GM11168 (cell line): ENCODE results near the gene SIRT4.

Experiments
- in situ Hi-C: fragments of 300-500 bp; cut with MboI; formaldehyde crosslinking; loops from one replicate; pipeline ENCODE4 v1.12.0; 2022; ENCODE audit warnings: low sequenced_read_pairs; ENCODE audit not compliant: unreplicated experiment

SIRT4 gene

DNA sequence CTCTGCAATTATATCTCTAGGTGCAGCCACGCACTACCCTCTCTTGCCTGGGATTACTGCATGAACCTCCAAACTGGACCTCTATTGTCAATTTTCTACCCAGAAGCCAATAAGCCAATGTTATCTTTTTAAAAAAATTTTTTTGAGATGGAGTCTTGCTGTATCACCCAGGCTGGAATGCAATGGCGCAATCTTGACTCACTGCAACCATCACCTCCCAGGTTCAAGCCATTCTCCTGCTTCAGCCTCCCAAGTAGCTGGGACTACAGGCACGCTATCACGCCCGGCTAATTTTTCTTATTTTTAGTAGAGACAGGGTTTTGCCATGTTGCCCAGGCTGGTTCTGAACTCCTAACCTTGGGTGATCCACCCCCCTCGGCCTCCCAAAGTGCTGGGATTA lies 25.4 kb upstream of the SIRT4 start:
- in situ Hi-C loops = no loop called here

- in situ Hi-C loops = no loop called here
These were observed 23.7 kb upstream of the SIRT4 start for GRCh38 chr12:120278137-120279069.

- in situ Hi-C loops = no loop called here
These were observed 18.8 kb upstream of the SIRT4 start for GRCh38 chr12:120283318-120283717.

- in situ Hi-C loops = no loop called here
These were observed 17.7 kb upstream of the SIRT4 start for GRCh38 chr12:120284381-120284780.

- in situ Hi-C loops = no loop called here
These were observed 15.2 kb upstream of the SIRT4 start for GRCh38 chr12:120286768-120287490.

DNA sequence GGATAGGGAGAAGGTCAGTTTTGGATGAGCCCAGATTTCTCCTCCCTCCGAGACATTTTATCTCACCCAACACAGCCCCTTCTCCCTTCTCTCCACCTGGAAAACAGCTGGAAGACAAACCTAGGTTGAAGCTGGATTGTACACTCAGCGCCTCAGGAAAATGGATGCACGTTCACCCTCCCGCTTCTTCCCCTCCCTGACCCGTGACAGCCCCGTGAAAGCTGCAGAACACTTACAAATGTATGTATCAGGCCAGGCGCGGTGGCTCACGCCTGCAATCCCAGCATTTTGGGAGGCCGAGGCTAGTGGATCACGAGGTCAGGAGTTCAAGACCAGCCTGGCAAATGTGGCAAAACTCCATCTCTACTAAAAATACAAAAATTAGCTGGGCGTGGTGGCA lies 14.6 kb upstream of the SIRT4 start:
- in situ Hi-C loops = no loop called here

DNA sequence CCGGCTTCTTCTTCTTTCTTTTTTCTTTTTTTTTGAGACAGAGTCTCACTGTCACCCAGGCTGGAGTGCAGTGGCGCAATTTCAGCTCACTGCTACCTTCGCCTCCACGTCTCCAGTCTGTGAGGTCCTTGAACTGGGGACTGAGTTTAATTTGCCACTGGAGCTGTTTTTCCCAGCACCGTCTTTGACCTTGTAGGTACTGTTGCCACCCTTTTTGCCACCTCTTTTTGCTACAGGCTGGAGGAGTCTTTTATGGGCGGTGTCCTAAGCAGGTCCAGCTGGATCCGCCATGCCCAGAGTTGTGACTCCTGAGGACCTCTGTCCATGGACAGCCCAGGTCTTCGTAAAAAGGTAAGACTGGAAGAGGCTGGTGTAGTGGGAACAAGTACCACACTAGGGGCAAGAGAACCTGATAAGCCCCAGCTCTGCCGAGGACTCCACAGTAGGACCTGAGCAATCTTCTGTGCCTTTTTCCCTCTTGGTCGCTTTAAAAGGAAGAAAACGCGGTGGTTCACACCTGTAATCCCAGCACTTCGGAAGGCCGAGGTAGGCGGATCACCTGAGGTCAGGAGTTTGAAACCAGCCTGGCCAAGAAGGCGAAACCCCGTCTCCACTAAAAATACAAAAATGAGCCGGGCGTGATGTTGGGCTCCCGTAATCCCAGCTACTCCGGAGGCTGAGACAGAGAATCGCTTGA lies 11.4 kb upstream of the SIRT4 start:
- in situ Hi-C loops = no loop called here

- in situ Hi-C loops = no loop called here
These were observed 9.8 kb upstream of the SIRT4 start for GRCh38 chr12:120292411-120292660.

DNA sequence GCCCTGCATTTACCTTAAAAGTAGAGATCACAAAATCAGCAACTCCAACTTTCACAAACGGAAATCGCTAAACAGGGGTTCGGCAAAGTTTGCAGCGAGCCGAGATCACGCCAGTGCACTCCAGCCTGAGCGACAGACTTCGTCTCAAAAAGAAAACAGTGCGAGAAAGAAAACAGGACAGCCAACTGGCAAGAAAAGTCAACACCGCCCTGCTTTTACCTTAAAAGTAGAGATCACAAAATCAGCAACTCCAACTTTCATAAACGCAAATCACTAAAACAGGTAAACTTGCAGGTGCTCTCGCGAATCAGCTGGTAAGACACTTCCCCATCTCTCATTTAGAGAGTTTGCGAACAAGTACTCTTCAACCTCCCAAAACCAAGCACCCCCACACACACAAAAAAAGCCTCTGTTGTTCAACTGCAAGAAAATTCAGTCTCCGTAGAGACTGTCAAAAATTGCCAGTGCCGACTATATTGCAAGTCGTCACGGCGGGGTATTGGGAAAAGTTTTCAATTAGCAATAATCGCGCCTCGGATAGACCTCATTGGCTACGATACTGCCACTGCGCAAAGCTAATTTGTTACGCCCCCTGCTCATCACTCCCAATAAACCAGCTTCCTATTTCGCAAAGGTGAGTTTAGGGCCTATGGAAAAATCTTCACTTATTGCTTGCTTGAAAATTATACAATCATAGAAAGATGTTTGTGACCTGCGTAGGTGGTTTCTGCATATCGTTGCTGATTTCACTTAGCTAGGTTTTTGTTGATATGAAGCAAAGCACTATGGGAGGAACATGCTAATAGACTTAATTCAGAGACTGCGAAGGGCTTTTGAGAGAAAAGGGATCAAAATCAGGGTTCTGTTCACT lies 9.2 kb upstream of the SIRT4 start, which contains the start of gene RNU4-1:
Gene RNU4-1, minus strand, starts transcription at position 577 of the 871 bp plus-strand sequence.
- in situ Hi-C loops = no loop called here

GRCh38 chr12:120314220-120314619 lies 12.1 kb downstream of the SIRT4 start:
- in situ Hi-C loops = no loop called here

- in situ Hi-C loops = no loop called here
These were observed 14.7 kb downstream of the SIRT4 start for GRCh38 chr12:120316798-120317223.

DNA sequence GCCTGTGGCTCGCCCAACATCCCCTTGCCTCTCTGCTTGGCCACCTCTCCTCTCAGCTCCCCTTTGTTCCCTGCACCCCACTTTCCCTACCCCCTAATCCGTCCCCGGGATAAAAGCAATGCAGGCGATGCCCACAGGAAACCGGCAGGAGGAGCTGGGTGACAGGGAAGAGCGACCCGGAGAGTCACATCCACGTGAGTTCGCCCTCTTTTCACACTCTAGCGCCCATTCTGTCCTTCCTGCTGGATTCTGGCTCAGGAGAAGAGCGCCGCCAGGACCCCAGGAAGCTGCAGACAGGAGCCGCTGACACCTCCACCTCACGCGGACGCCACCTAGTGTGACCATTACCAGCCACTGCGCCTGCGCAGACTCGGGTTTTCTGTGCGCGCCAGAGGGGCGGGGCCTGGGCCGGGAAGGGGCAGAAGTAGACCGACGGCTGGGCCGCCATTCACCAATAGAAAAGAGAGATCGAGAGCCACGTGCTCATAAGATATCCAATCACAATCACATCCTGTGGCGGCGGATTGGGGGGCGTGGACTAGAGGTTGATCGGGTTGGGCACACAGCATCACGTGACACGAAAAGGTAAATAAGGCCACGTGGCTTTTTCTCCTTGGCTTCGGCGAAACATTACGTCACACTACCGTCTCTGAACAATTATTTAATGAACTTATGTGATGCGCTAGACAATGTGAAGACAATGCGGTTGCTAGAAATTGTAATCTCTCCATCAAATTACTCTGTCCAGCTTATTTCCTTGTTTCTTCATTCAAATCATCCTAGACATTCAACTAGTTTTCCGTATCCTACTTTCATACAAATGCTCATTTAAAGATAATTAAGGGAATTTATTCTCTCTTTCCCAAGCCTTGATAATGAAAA lies 15.3 kb downstream of the SIRT4 start:
- in situ Hi-C loops = no loop called here

GRCh38 chr12:120321382-120322202 lies 19.5 kb downstream of the SIRT4 start:
- in situ Hi-C loops = loop anchor here (10.0 kb wide), 1 partner anchor 113 kb away; the partner anchor contains the start of gene COX6A1

DNA sequence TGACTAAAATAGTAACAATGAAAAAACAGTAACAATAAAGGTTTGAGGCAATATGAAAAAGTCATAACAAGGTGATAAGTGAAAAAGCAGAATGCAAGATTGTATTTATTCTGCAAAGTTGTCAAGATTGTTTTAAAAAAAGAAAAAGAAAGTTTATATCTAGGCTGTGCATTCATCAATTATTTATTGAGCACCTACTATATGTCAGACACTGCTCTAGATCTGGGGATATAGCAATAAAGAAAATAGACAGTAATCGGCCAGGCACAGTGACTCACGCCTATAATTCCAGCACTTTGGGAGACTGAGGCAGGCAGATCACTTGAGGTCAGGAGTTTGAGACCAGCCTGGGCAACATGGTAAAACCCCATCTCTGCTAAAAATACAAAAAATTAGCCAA lies 21.7 kb downstream of the SIRT4 start:
- in situ Hi-C loops = loop anchor here (10.0 kb wide), 1 partner anchor 111 kb away; the partner anchor contains the start of gene COX6A1

GRCh38 chr12:120324841-120325417 lies 22.8 kb downstream of the SIRT4 start:
- in situ Hi-C loops = loop anchor here (10.0 kb wide), 1 partner anchor 110 kb away; the partner anchor contains the start of gene COX6A1

DNA sequence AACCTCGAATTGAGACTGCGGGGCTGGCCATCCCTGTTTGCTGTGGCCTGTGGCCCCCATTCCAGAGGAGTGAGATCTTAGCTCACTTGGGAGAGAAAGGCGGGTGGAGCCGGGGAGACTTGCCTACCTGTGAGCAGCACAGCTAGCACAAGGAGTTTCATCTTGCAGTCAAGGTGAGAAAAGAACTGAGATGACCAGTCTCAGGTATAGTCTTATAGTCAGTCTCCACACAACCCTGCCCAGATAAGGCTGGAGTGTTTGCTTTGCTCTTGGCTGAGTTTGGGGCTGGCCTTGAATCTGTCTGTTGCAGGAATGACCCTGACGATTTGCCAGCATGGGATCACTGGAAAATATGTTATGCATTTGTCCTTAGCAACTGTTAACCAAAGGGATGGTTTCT lies 25.5 kb downstream of the SIRT4 start, which contains the start of gene PLA2G1B:
Gene PLA2G1B, minus strand, starts transcription at position 187 of the 400 bp plus-strand sequence. Its CDS starts 26 bp downstream, at position 161.
- in situ Hi-C loops = loop anchor here (10.0 kb wide), 1 partner anchor 107 kb away; the partner anchor contains the start of gene COX6A1

DNA sequence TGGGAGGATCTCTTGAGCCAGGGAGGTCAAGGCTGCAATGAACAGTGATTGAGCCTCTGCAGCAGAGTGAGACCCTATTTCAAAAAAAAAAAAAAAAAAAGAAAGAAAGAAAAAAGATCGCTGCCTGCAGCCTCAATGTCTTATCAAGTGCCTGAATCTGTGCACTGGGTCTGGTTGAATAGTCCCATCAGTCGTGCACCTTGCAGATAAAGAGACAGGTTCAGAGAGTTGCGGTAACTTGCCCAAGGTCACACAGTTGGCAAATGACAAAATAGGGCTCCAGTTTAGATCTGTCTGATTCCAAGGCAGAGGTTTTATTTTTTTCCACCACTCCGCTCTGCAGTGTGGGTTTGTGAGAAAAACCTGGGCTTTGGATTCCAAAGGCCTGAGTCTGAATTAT lies 26.1 kb downstream of the SIRT4 start:
- in situ Hi-C loops = loop anchor here (10.0 kb wide), 1 partner anchor 107 kb away; the partner anchor contains the start of gene COX6A1
